Sigmoid colon (tissue), 4 donors: ENCODE results near the gene CXCL6.

Experiments
- CTCF ChIP-seq, 4 experiments: fragments of 450-650 bp in 3 of 4; fragments of 200-600 bp in 1 of 4; IDR thresholded peaks; one replicate each; pipeline ENCODE4 v1.5.1; 2016 to 2019; ENCODE audit warnings: antibody characterized with exemption in 4 of 4, mild to moderate bottlenecking in 3 of 4, moderate library complexity in 2 of 4
- POLR2AphosphoS5 ChIP-seq, 4 donors: sonication (generic); formaldehyde crosslinking; IDR thresholded peaks; one replicate each; pipeline ENCODE4 v1.6.1; 2017; ENCODE audit warnings: antibody characterized with exemption in 4 of 4

DNA sequence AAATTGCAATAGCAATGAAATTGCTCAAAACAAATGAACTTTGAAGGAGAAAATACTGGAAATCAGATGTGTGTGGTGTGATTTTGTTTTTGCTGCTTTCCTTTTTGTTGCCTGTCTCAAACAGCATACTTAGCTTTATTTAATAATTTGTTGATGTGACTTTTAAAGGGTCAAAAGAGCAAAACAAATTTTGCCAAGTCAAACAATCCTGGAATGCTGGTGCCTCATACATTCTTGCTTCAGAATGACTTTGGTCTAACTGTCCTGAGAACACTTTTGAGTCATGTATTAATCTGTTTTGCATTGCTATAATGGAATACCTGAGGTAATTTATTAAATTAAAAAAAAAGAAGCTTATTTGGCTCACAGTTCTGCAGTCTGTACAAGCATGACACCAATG, 20.0 kb downstream of the CXCL6 start:
- TF ChIP-seq CTCF (IDR thresholded peaks at IDR 0.05) (no peak), POLR2AphosphoS5 (IDR thresholded peaks at IDR 0.05) (no peak)
